ENCODE results near the gene PCDHGA11.
"Not testable (repeated sequence)": the region's sequence is repeated elsewhere in the genome, so short reads cannot be mapped to it uniquely, and the experiment has no call there.

PCDHGA11 gene

DNA sequence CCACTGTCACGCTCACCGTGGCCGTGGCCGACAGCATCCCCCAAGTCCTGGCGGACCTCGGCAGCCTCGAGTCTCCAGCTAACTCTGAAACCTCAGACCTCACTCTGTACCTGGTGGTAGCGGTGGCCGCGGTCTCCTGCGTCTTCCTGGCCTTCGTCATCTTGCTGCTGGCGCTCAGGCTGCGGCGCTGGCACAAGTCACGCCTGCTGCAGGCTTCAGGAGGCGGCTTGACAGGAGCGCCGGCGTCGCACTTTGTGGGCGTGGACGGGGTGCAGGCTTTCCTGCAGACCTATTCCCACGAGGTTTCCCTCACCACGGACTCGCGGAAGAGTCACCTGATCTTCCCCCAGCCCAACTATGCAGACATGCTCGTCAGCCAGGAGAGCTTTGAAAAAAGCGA, 11.9 kb downstream of the PCDHGA11 start:
- not testable (repeated sequence) for DNase-seq

DNA sequence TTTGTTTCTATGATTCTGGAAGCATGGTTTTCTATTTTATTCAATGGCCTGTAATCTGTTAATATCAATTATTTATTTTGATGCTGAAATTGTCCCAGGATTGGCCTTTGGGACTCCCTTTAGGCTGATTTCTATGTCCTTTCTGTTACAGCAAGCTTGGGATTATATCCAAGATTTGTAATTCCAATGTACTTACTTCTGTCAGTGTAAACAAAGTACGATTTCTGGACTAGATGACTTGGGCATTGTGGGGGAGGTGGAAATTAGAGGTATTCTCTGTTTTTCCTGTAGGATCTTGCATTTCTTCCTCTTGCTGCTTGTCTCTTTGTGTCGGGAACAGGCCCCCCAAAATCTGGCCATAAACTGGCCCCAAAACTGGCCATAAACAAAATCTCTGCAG, 13.2 kb downstream of the PCDHGA11 start:
- DNase-seq: no peak

DNA sequence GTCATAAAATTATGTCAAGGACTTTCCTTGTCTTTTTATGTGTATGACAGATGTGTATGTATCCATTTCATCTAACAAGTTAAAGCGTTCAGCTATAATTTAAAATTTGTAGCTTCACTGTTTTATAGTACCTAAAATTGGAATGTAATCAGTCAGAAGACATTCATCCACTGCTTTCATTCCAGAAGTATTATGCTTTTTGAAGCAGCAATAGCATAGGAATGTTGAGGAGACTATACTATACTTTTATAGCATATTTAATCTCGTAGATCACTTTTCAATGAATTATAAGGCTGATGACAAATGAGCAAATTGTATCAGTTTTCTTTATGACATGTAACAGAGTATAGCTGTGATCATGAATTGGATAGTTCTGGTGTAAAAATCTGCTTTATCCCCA, 16.4 kb downstream of the PCDHGA11 start:
- DNase-seq: no peak

DNA sequence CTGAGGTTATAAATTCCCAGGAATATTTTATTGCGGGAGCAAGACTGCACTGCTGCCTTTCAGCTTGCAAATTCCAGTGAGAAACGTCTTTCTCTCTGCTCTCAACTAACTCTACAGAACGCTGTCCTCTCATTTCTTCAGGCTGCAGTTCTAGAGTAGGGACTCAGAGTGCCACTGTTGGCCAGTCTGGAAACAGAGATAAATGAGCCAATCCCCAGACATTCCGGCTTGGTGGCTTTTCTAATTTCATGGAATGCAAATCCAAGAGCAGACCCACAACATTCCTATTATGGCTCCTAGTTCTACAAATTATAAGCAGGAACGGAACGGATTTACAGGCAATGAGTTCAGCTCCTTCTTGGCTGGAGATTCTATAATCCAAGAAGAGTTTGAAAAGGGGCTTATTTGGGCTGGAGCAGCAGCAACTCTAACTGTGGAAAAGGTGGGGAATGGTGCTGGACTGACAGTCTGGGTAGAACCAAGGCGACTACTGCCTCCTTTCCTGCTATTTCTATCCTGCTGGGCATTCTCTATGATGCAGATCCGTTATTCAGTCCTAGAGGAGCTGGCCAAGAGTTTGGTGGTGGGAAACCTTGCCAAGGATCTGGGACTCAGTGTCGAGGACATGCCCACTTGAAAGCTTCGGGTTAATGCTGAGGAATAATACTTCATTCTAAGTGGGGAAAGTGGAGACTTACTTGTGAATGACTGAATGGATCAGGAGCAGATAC, 18.7 kb downstream of the PCDHGA11 start:
- DNase-seq: no peak

DNA sequence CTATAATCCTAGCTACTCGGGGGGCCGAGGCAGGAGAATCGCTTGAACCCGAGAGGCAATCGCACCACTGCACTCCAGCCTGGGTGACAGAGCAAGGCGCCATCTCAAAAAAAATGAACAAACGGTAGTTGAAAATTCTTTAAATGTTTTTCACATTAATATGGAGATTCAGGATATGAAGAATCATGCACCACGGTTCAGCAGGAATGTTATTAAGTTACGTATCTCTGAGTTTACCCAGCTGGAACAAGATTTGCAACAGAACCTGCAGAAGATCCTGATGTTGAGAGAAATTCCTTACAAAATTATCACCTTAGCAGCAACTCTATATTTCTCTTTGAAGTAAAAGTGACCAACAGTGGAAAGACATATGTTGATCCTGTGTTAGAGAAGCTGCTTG, 19.5 kb downstream of the PCDHGA11 start:
- DNase-seq: no peak

DNA sequence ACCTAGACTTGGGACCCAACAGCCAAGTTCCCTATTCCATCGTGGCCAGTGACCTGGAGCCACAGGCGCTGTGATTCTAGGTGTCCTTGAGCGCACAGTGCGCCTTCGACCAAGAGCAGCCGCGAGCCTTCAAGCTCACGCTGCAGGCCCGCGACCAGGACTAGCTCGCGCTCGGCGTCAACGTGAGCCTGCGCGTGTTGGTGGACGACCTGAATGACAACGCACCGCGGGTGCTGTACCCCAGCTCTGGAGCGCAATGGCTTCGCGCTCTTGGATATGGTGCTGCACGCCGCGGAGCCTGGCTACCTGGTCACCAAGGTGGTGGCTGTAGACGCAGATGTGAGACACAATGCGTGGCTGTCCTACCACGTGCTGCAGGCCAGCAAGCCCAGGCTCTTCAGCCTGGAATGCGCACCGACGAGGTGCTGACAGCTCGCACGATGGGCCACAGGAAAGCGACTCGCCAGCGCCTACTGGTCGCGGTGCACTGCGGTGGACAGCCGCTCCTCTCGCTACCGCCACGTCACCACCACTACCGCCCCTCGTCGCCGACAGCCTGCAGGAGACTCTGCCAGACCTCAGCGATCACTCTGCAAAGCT, 20.8 kb downstream of the PCDHGA11 start:
- no peak for DNase-seq

DNA sequence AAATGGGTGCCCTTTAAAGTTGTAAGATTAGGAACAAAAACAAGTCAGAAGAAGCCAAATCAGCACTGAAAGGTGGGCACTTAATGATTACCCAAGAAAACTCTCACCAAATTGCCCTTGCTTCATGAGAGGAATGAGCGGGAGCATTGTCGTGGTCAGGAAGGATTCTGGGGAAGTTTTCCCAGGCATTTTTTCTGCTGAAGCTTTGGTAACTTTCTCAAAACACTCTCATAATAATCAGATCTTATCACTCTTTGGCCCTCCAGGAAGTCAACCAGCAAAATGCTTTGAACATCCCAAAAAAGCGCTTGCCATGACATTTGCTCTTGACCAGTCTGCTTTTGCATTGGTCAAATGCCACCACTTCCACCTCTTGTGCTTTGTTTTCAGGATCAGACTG, 44.5 kb downstream of the PCDHGA11 start:
- no peak for DNase-seq
